ENCODE measurements around the gene EXOC4. TPM values are rescaled to one million over a fixed set of nuclear protein-coding genes. Genes with fewer than 3 reads are reported as not detected.

EXOC4 gene
- total RNA-seq, 2 donors from 2014 or later: 48.9 to 102 TPM

- intact Hi-C loops (cut with DNase I): no loop called here
- Histone ChIP-seq H3K9me3 (no peaks in the 10 kb centered on the region), H3K27ac (no peak overlapping the region), H3K36me3 (no peaks in the 10 kb centered on the region), H3K27me3 (replicated peaks; ENCODE audit: insufficient read depth) (no peaks in the 10 kb centered on the region), H3K4me1 (replicated peaks) (no peaks in the 10 kb centered on the region), H3K4me3 (no peak overlapping the region)
- 77% methylated on average over 6 of the region's 6 CpGs for WGBS
- TF ChIP-seq POLR2AphosphoS5 (IDR thresholded peaks at IDR 0.05) (no peak), POLR2A (IDR thresholded peaks at IDR 0.05) (no peak)
- TF ChIP-seq, protein P1, sequence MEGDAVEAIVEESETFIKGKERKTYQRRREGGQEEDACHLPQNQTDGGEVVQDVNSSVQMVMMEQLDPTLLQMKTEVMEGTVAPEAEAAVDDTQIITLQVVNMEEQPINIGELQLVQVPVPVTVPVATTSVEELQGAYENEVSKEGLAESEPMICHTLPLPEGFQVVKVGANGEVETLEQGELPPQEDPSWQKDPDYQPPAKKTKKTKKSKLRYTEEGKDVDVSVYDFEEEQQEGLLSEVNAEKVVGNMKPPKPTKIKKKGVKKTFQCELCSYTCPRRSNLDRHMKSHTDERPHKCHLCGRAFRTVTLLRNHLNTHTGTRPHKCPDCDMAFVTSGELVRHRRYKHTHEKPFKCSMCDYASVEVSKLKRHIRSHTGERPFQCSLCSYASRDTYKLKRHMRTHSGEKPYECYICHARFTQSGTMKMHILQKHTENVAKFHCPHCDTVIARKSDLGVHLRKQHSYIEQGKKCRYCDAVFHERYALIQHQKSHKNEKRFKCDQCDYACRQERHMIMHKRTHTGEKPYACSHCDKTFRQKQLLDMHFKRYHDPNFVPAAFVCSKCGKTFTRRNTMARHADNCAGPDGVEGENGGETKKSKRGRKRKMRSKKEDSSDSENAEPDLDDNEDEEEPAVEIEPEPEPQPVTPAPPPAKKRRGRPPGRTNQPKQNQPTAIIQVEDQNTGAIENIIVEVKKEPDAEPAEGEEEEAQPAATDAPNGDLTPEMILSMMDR (IDR thresholded peaks at IDR 0.05): no peak
- DNase-seq (ENCODE audit: low spot score): no peak
Measured at GRCh38 chr7:133584956-133585668, 332.2 kb downstream of the EXOC4 start.

- no peak for DNase-seq (ENCODE audit: low spot score)
- no peaks in the 10 kb centered on the region for H3K9me3 ChIP-seq
- no peak overlapping the region for H3K27ac ChIP-seq
- WGBS: 95% methylated on average over 3 of the region's 3 CpGs
- H3K4me1 ChIP-seq (replicated peaks): no peaks in the 10 kb centered on the region
- H3K4me3 ChIP-seq: no peak overlapping the region
- H3K27me3 ChIP-seq (replicated peaks; ENCODE audit: insufficient read depth): no peaks in the 10 kb centered on the region
- intact Hi-C loops (cut with DNase I): no loop called here
- TF ChIP-seq, protein P1 (IDR thresholded peaks at IDR 0.05): no peak
- TF ChIP-seq POLR2A (IDR thresholded peaks at IDR 0.05): no peak
- TF ChIP-seq POLR2AphosphoS5 (IDR thresholded peaks at IDR 0.05): no peak
- H3K36me3 ChIP-seq: no peaks in the 10 kb centered on the region
Measured at GRCh38 chr7:133586253-133586652, 333.4 kb downstream of the EXOC4 start.

DNA sequence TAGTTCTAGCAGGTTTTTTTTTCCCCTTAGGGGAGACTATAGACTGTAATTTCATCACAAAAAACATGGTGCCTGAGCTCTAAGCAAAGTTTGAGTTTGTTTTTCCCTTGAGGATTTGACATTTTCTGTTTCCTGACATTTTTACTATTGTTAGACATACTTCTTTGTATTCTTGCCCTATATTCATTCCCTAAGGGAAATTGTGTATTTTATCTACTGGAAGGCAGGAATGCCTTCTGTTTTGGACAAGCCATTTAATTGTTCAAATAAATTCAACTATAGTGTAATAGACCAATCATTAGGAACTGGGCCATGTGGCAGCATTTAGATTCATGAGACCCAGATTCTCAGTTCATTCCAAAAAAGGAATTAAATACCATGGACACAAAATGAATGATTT lies 335.0 kb downstream of the EXOC4 start:
- DNase-seq (ENCODE audit: low spot score): no peak
- intact Hi-C loops (cut with DNase I): no loop called here
- Histone ChIP-seq H3K36me3 (no peaks in the 10 kb centered on the region), H3K27ac (no peak overlapping the region), H3K9me3 (no peaks in the 10 kb centered on the region), H3K4me3 (no peak overlapping the region), H3K4me1 (replicated peaks) (no peaks in the 10 kb centered on the region), H3K27me3 (replicated peaks; ENCODE audit: insufficient read depth) (no peaks in the 10 kb centered on the region)
- TF ChIP-seq, protein P1 (IDR thresholded peaks at IDR 0.05): no peak
- no peak for TF ChIP-seq POLR2AphosphoS5 (IDR thresholded peaks at IDR 0.05)
- TF ChIP-seq POLR2A (IDR thresholded peaks at IDR 0.05): no peak

- Histone ChIP-seq H3K4me1 (replicated peaks) (no peaks in the 10 kb centered on the region), H3K9me3 (no peaks in the 10 kb centered on the region), H3K27me3 (replicated peaks; ENCODE audit: insufficient read depth) (no peaks in the 10 kb centered on the region), H3K4me3 (no peak overlapping the region), H3K36me3 (no peaks in the 10 kb centered on the region), H3K27ac (no peak overlapping the region)
- 92% methylated on average over 4 of the region's 4 CpGs for WGBS
- TF ChIP-seq, protein P1 (IDR thresholded peaks at IDR 0.05): no peak
- TF ChIP-seq POLR2AphosphoS5 (IDR thresholded peaks at IDR 0.05) (no peak), POLR2A (IDR thresholded peaks at IDR 0.05) (no peak)
- no peak for DNase-seq (ENCODE audit: low spot score)
- intact Hi-C loops (cut with DNase I): no loop called here
Measured at GRCh38 chr7:133590795-133591194, 337.9 kb downstream of the EXOC4 start.

DNA sequence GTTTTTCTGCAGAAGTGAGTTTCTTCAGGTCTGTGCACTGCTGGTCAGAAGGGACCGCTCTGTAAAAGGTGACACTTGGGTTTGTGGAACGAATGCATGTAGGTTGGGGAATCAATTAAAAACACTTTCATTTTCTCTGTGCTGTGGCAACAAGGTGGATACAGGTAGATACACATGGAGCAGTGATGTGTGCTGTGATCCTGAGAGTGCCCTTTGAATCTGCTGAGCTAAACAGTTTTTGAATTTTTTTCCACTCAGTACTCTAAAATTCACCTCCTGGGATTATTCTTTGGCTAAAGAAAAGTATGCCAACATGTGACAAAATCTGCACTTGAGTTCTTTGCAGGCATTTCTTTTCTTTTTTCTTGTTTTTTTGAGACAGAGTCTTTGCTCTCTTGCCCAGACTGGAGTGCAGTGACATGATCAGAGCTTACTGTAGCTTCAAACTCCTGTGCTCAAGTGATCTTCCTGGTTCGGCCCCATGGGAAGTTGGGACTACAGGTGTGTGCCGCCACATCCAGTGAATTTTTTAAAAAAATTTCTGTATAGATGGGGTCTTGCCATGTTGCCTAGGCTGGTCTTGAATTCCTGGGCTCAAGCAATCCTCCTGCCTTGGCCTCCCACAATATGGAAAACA lies 338.9 kb downstream of the EXOC4 start:
- no peak overlapping the region for H3K27ac ChIP-seq
- no peaks in the 10 kb centered on the region for H3K27me3 ChIP-seq (replicated peaks; ENCODE audit: insufficient read depth)
- no peaks in the 10 kb centered on the region for H3K9me3 ChIP-seq
- intact Hi-C loops (cut with DNase I): no loop called here
- TF ChIP-seq POLR2A (IDR thresholded peaks at IDR 0.05) (no peak), POLR2AphosphoS5 (IDR thresholded peaks at IDR 0.05) (no peak)
- no peaks in the 10 kb centered on the region for H3K4me1 ChIP-seq (replicated peaks)
- 97% methylated on average over 4 of the region's 4 CpGs for WGBS
- no peak for DNase-seq (ENCODE audit: low spot score)
- no peaks in the 10 kb centered on the region for H3K36me3 ChIP-seq
- H3K4me3 ChIP-seq: no peak overlapping the region
